GM12878 (cell line): Measurements from ENCODE around the gene CTAGE9. TPM values are rescaled to one million over a fixed set of nuclear protein-coding genes. Genes with fewer than 3 reads are reported as not detected.
"Not testable (repeated sequence)": the region's sequence is repeated elsewhere in the genome, so short reads cannot be mapped to it uniquely, and the experiment has no call there.

Experiments used
- ATAC-seq: fragments of 200-7000 bp; cut with Tn5 transposase; 3 replicates; pipeline ENCODE4 v1.9.1; 2020; ENCODE audit warnings: mild to moderate bottlenecking, moderate library complexity
- BruUV-seq: library from RNA; stranded (reverse); fragments of 400-500 nt; replicated peaks from 2 replicates; lab custom pipeline; 2021; lab: Mats Ljungman, UMichigan
- CTCF ChIA-PET: fragments of 300-600 bp; sonication (Branson Sonifier 250); formaldehyde crosslinking; extraction: SDS; loops from one replicate; lab custom pipeline; 2021; ENCODE audit warnings: inconsistent platforms; lab: Yijun Ruan, JAX
- POLR2A ChIA-PET: fragments of 350-600 bp; formaldehyde crosslinking; extraction: SDS; loops from one replicate; lab custom pipeline; 2021; ENCODE audit warnings: inconsistent platforms; lab: Charles Lee
- RAD21 ChIA-PET: fragments of 300-600 bp; sonication (Branson Sonifier 250); formaldehyde crosslinking; loops from one replicate; lab custom pipeline; 2023; ENCODE audit warnings: antibody characterized with exemption; ENCODE audit not compliant: unreplicated experiment; lab: Charles Lee
- SMC1A ChIA-PET: fragments of 300-600 bp; sonication (Branson Sonifier 250); formaldehyde crosslinking; loops from one replicate; lab custom pipeline; 2023; ENCODE audit not compliant: unreplicated experiment, uncharacterized antibody; lab: Charles Lee
- DNase-seq: peaks from one replicate; pipeline ENCODE4 v3.0.0-alpha.2; 2011; ENCODE audit warnings: low read depth, low spot score
- FAIRE-seq: peaks from 3 replicates; lab custom pipeline; 2011; peaks lifted over from hg19 to GRCh38; lab: Jason Lieb, UNC
- H2AFZ ChIP-seq: 2 replicates; pipeline ENCODE4 v1.6.0; 2011; ENCODE audit warnings: low read depth, low read length, control low read depth; ENCODE audit not compliant: control insufficient read depth
- H3K27ac ChIP-seq: 2 replicates; pipeline ENCODE4 v1.5.1; 2011; ENCODE audit warnings: control low read depth; ENCODE audit not compliant: control insufficient read depth, insufficient read depth
- H3K27me3 ChIP-seq, 2 experiments: replicated peaks in 1 of 2; 2 replicates each; pipeline versions ENCODE4 v1.6.0 to v1.6.1; 2011; ENCODE audit warnings: low read length in 1 of 2; ENCODE audit not compliant: control insufficient read depth in 2 of 2, insufficient read depth in 2 of 2
- H3K36me3 ChIP-seq, 2 experiments: 2 replicates each; pipeline ENCODE4 v1.5.1; 2011; ENCODE audit warnings: low read length in 1 of 2; ENCODE audit not compliant: control insufficient read depth in 2 of 2, insufficient read depth in 2 of 2
- H3K4me1 ChIP-seq: 2 replicates; pipeline ENCODE4 v1.6.1; 2011; ENCODE audit warnings: mild to moderate bottlenecking, low read length, moderate library complexity, mixed read lengths; ENCODE audit not compliant: control insufficient read depth, insufficient read depth
- H3K4me2 ChIP-seq: 2 replicates; pipeline ENCODE4 v1.6.0; 2011; ENCODE audit warnings: control low read depth; ENCODE audit not compliant: control insufficient read depth, insufficient read depth
- H3K4me3 ChIP-seq: fragments of 200-600 bp; sonication (generic); 2 replicates; pipeline ENCODE4 v1.5.1; 2016
- H3K79me2 ChIP-seq: 2 replicates; pipeline ENCODE4 v1.6.0; 2011; ENCODE audit warnings: low read length; ENCODE audit not compliant: control insufficient read depth, insufficient read depth
- H3K9ac ChIP-seq: 2 replicates; pipeline ENCODE4 v1.8.0; 2011; ENCODE audit warnings: low read length, control low read depth, mixed read lengths; ENCODE audit not compliant: control insufficient read depth, insufficient read depth
- H3K9me3 ChIP-seq: replicated peaks from 3 replicates; pipeline ENCODE4 v1.5.1; 2011; ENCODE audit warnings: mild to moderate bottlenecking, low read length; ENCODE audit not compliant: control insufficient read depth, insufficient read depth
- H4K20me1 ChIP-seq: 2 replicates; pipeline ENCODE4 v1.6.0; 2011; ENCODE audit not compliant: control insufficient read depth, insufficient read depth
- ETV6 ChIP-seq, 2 experiments: fragments of 450-650 bp in 1 of 2; IDR thresholded peaks in 1 of 2; conservative IDR thresholded peaks in 1 of 2; 2 replicates each; pipeline ENCODE4 v1.6.1; 2014; ENCODE audit warnings: antibody characterized with exemption in 1 of 2, borderline replicate concordance in 1 of 2, low read depth in 1 of 2, mild to moderate bottlenecking in 1 of 2, moderate library complexity in 1 of 2
- FOS ChIP-seq: IDR thresholded peaks from 3 replicates; pipeline ENCODE4 v1.6.1; 2011; ENCODE audit warnings: borderline replicate concordance; ENCODE audit not compliant: insufficient read length; ENCODE audit errors: extremely low read depth
- FOXK2 ChIP-seq: fragments of 450-650 bp; IDR thresholded peaks from 2 replicates; pipeline ENCODE4 v1.6.1; 2017; ENCODE audit warnings: mild to moderate bottlenecking, moderate library complexity
- MYC ChIP-seq: IDR thresholded peaks from 2 replicates; pipeline ENCODE4 v1.6.1; 2011; ENCODE audit warnings: mild to moderate bottlenecking, low read length, moderate library complexity, inconsistent platforms; ENCODE audit not compliant: insufficient read depth, insufficient replicate concordance, insufficient read length, severe bottlenecking
- SPI1 ChIP-seq: IDR thresholded peaks from 2 replicates; pipeline ENCODE4 v1.6.1; 2011; ENCODE audit warnings: low read depth, mild to moderate bottlenecking, low read length, moderate library complexity, borderline replicate concordance; ENCODE audit not compliant: insufficient read depth
- ZNF622 ChIP-seq: fragments of 450-650 bp; IDR thresholded peaks from 2 replicates; pipeline ENCODE4 v1.6.1; 2017; ENCODE audit warnings: mild to moderate bottlenecking, inconsistent platforms
- WGBS: methylation state at CpG from one replicate; pipeline ENCODE4 v1.1.6; 2016; ENCODE audit warnings: low lambda C conversion rate; ENCODE audit not compliant: insufficient replicate concordance, insufficient coverage; ENCODE audit errors: missing lambda C conversion rate; 5-methylcytosine and 5-hydroxymethylcytosine counted together
- in situ Hi-C: fragments of 300-500 bp; cut with MboI; formaldehyde crosslinking; loops from 9 replicates; pipeline ENCODE4 v1.14.3; 2018; ENCODE audit warnings: mixed read lengths
- intact Hi-C: fragments of 100-400 bp; cut with micrococcal nuclease; formaldehyde crosslinking; loops from one replicate; pipeline ENCODE4 v1.14.2; 2022; ENCODE audit not compliant: unreplicated experiment
- polyA plus RNA-seq, 11 experiments: library from polyadenylated mRNA; depleted of rRNA in 4 of 11; unstranded in 6 of 11; stranded (reverse) in 5 of 11; fragments of >200 nt; fragmentation: Nextera tagmentation in 4 of 11; fragmentation: Illumina TruSeq in 1 of 11; extraction: Ambion mirVana in 4 of 11; extraction: Trizol in 1 of 11; gene quantifications; 1 replicate in 1 of 11; 2 replicates in 10 of 11; pipeline versions ENCODE4 v1.2.1 to v1.2.3, GENCODE V29; 2011 to 2016; ENCODE audit warnings: inconsistent platforms in 2 of 11, missing spikeins in 2 of 11, low read depth in 1 of 11
- total RNA-seq, 4 experiments: library from RNA; depleted of rRNA in 3 of 4; stranded (reverse); fragments of >200 nt in 3 of 4; fragmentation: Illumina TruSeq in 1 of 4; extraction: Trizol in 1 of 4; gene quantifications; 2 replicates each; pipeline versions ENCODE4 v1.2.1 to v1.2.3, GENCODE V29; 2013 to 2021
- TF ChIP-seq, protein P1 (sequence below): IDR thresholded peaks from 2 replicates; pipeline ENCODE4 v1.6.1; 2012; ENCODE audit warnings: low read depth, low read length, improper control_type of control experiment

Gene CTAGE9
- total and polyA plus RNA-seq, 10 of the 15 experiments (the other 5 are each of a cell fraction or from before 2014, with no cell fraction given): 0.06 TPM; not detected in 9

DNA sequence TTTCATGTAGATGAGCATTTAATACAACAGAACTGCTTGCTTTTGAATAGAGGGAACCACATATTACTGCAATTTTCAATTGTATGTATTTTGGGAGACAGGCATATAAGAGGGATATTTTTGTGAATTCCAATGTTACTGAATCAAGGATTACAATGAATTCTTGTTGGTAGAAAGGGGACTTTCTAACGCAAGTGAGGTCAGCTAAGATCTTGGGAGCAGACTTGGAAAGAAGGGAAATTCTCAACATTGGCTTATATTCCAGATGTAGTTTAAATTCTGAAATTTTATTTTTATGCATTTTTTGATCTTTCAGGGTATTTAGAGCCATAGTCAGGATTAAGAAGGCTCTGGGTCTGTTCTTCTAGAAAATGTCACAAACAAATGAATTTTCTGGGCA lies 43.3 kb upstream of the CTAGE9 start:
- 100% methylated on average over 1 of the region's 1 CpG for WGBS
- CTCF ChIA-PET: no interaction called here
- in situ Hi-C loops: no loop called here

DNA sequence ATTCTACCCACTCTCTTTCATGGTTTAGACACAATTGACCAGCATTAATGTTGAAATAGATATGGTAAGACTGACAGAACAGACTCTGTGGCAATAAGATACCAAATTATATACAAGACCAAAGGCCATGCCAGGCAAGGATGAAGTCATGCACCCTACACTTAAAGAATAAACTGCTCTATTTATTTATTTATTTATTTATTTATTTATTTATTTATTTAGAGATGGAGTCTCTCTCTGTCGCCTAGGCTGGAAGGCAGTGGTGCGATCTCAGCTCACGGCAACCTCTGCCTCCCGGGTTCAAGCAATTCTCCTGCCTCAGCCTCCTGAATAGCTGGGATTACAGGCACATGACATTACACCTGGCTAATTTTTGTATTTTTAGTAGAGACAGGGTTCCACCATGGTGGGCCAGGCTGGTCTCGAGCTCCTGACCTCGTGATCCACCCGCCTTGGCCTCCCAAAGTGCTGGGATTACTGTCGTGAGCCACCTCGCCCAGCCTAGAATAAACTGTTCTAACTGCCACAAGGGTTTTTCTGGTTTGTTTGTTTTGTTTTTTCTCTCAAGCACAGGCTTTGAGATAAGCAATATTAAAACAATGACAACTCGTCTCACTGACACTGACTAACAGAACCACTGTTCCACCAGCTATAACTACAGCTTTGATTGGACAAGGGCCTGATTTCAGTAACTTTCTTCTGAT lies 40.3 kb upstream of the CTAGE9 start:
- ATAC-seq, DNase-seq, H2AFZ ChIP-seq, H4K20me1 ChIP-seq, H3K9me3 ChIP-seq, H3K79me2 ChIP-seq, H3K4me2 ChIP-seq, H3K4me3 ChIP-seq, H3K27me3 ChIP-seq, in situ Hi-C loops, BruUV-seq, RAD21 ChIA-PET, H3K36me3 ChIP-seq, H3K4me1 ChIP-seq, intact Hi-C loops, SMC1A ChIA-PET, H3K9ac ChIP-seq, FAIRE-seq, POLR2A ChIA-PET, H3K27ac ChIP-seq: not testable (repeated sequence)
- CTCF ChIA-PET: interaction anchor here (0.8 kb wide), 1 partner anchor 15 kb away, joined by 3 read pairs; no protein-coding TSS in a partner anchor
- WGBS: 43% methylated on average over 10 of the region's 10 CpGs

More for the DNA sequence above, 43.3 kb upstream of the CTAGE9 start:
- no peaks in the 10 kb centered on the region for H3K79me2 ChIP-seq
- no peaks in the 10 kb centered on the region for H3K36me3 ChIP-seq
- no peak overlapping the region for H3K9ac ChIP-seq
- BruUV-seq: no TSS peak
- H2AFZ ChIP-seq: no peak overlapping the region
- intact Hi-C loops: no loop called here
- no peak overlapping the region for H3K27ac ChIP-seq
- no peak for TF ChIP-seq ETV6 (conservative IDR thresholded peaks at IDR 0.05 in 1 of 2, IDR thresholded peaks at IDR 0.05 in 1 of 2; ENCODE audit: borderline replicate concordance in 1 of 2, low read depth in 1 of 2)
- TF ChIP-seq, protein P1, sequence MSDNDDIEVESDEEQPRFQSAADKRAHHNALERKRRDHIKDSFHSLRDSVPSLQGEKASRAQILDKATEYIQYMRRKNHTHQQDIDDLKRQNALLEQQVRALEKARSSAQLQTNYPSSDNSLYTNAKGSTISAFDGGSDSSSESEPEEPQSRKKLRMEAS: no peak
- TF ChIP-seq ZNF622: no peak
- no peak for TF ChIP-seq FOS
- TF ChIP-seq MYC: no peak
- no peak for TF ChIP-seq SPI1
- no peak for TF ChIP-seq FOXK2
- H3K4me2 ChIP-seq: no peak overlapping the region
- no peak for ATAC-seq
- no peaks in the 10 kb centered on the region for H3K27me3 ChIP-seq
- ChIA-PET SMC1A (no interaction called here), RAD21 (no interaction called here), POLR2A (no interaction called here)
- H4K20me1 ChIP-seq: no peaks in the 10 kb centered on the region
- DNase-seq: no peak
- no peaks in the 10 kb centered on the region for H3K9me3 ChIP-seq
- H3K4me1 ChIP-seq: no peaks in the 10 kb centered on the region
- H3K4me3 ChIP-seq: no peak overlapping the region
- FAIRE-seq: no peak
